Stimulated activated CD4-positive, alpha-beta T cell treated with anti-CD3 and anti-CD28 coated beads, Interleukin-4, amount 100 ng/mL, for 1 hour (primary cell): ENCODE results near the gene PCDHGB6.
"Not testable (repeated sequence)": the region's sequence is repeated elsewhere in the genome, so short reads cannot be mapped to it uniquely, and the experiment has no call there.

Source experiments
- DNase-seq: peaks from one replicate; pipeline ENCODE4 v3.0.0-alpha.2; 2020

The PCDHGB6 gene

GRCh38 chr5:141407790-141408505 is at the start of gene PCDHGB6:
Gene PCDHGB6 (plus strand): TSS chr5:141408021. CDS start chr5:141408203, 182 bp downstream.
- DNase-seq = peak; percentile 50

- no peak for DNase-seq
These were observed 47.9 kb upstream of the PCDHGB6 start, which contains the start of gene PCDHGB2 for GRCh38 chr5:141359790-141360426. Gene PCDHGB2 (plus strand): TSS chr5:141359994. CDS start chr5:141360136, 142 bp downstream.

- no peak for DNase-seq
These were observed 47.1 kb upstream of the PCDHGB6 start for GRCh38 chr5:141360685-141361084.

- no peak for DNase-seq
These were observed 45.1 kb upstream of the PCDHGB6 start for GRCh38 chr5:141362719-141363118.

GRCh38 chr5:141363952-141364660 is 43.7 kb upstream of the PCDHGB6 start, which contains the start of gene PCDHGA5:
Gene PCDHGA5 (plus strand): TSS chr5:141364162. CDS start chr5:141364331, 169 bp downstream.
- no peak for DNase-seq

GRCh38 chr5:141366016-141366896 is 41.6 kb upstream of the PCDHGB6 start:
- no peak for DNase-seq

DNA sequence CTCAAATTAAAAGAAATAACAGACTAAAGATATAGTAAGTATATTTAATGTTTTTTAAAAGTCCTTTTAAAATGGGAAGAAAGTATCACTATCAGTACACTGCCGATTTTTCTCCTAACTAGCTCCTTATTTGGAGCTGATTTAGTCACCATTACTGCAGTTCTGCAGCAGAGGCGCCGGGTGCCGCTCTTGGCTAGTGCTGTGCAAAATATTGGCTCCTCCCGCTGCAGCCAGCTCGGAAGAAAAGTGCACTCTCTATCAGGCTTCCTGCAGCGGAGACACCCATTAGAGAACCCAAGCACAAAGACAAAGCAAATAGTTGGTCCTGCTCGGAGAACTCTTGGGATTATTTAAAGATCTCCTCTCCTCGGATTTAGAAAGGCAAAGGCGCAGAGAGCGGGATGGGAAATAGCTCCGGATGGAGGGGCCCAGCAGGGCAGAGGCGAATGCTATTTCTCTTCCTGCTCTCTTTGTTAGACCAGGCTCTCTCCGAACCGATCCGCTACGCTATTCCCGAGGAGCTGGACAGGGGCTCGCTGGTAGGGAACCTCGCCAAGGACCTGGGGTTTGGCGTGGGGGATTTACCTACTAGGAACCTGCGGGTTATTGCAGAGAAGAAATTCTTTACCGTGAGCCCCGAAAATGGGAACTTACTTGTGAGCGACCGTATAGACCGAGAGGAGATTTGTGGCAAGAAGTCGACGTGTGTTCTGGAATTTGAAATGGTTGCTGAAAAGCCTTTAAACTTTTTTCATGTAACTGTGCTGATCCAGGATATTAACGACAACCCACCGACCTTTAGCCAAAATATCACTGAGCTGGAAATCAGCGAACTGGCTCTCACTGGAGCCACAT is 37.6 kb upstream of the PCDHGB6 start, which contains the start of gene PCDHGB3:
Gene PCDHGB3, plus strand, starts transcription at position 249 of the 855 bp plus-strand sequence. Its CDS starts 153 bp downstream, at position 402.
- DNase-seq = peak; percentile 36

DNA sequence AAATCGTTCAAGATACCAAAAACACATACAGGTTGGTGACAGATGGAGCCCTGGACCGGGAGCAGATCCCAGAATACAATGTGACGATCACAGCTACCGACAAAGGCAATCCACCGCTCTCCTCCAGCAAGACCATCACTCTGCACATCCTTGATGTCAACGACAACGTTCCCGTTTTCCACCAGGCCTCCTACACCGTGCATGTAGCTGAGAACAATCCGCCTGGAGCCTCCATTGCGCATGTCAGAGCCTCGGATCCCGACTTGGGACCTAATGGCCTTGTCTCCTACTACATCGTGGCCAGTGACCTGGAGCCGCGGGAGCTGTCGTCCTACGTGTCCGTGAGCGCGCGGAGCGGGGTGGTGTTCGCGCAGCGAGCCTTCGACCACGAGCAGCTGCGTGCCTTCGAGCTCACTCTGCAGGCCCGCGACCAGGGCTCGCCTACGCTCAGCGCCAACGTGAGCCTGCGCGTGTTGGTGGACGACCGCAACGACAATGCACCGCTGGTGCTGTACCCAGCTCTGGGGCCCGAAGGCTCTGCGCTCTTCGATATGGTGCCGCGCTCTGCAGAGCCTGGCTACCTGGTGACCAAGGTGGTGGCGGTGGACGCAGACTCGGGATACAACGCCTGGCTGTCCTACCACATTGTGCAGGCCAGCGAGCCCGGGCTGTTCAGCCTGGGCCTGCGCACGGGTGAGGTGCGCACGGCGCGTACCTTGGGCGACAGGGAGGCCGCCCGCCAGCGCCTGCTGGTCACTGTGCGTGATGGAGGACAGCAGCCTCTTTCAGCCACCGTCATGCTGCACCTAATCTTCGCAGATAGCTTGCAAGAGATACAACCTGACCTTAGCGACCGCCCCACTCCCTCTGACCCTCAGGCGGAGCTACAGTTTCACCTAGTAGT is 36.0 kb upstream of the PCDHGB6 start:
- DNase-seq = no peak

DNA sequence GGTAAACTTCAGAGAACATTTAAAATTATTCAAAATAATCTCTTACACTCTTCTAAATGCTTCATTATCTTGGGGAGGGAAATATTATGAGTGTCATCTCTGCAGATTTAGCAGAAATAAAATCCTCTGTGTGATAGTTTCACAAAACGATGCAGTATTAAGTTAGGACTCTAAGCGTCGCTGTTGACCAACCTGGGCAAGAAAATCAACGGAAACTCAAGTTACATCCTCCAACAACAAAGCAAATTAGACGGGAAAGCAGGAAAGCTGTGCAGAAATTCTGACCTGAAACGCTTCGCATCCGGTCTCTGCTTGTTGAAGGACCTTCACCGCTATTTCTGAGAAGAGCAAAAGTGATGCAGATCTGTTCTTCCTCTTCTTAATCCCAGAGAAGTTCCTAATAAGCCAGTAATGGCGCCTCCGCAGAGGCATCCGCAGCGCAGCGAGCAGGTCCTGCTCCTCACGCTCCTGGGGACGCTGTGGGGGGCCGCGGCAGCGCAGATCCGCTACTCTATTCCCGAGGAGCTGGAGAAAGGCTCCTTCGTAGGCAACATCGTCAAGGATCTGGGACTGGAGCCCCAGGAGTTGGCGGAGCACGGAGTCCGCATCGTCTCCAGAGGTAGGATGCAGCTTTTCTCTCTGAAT is 34.0 kb upstream of the PCDHGB6 start, which contains the start of gene PCDHGA6:
Gene PCDHGA6, plus strand, starts transcription at position 219 of the 645 bp plus-strand sequence. Its CDS starts 193 bp downstream, at position 412.
- no peak for DNase-seq

GRCh38 chr5:141374627-141375026 is 33.2 kb upstream of the PCDHGB6 start:
- DNase-seq = no peak

DNA sequence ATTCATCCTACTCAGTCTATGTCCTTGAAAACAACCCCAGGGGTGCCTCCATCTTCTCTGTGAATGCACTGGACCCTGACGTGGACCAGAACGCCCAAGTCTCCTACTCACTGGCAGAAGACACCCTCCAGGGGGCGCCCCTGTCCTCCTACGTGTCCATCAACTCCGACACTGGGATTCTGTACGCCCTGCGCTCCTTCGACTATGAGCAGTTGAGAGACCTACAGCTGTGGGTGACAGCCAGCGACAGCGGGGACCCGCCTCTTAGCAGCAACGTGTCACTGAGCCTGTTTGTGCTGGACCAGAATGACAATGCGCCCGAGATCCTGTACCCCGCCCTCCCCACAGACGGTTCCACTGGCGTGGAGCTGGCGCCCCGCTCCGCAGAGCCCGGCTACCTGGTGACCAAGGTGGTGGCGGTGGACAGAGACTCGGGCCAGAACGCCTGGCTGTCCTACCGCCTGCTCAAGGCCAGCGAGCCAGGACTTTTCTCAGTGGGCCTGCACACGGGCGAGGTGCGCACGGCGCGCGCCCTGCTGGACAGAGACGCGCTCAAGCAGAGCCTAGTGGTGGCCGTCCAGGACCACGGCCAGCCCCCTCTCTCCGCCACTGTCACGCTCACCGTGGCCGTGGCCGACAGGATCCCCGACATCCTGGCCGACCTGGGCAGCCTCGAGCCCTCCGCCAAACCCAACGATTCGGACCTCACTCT is 32.2 kb upstream of the PCDHGB6 start:
- not testable (repeated sequence) for DNase-seq

- DNase-seq = no peak
These were observed 25.1 kb upstream of the PCDHGB6 start, which contains the start of gene PCDHGA7 for GRCh38 chr5:141382469-141383294. Gene PCDHGA7 (plus strand): TSS chr5:141382742. CDS start chr5:141382900, 158 bp downstream.

DNA sequence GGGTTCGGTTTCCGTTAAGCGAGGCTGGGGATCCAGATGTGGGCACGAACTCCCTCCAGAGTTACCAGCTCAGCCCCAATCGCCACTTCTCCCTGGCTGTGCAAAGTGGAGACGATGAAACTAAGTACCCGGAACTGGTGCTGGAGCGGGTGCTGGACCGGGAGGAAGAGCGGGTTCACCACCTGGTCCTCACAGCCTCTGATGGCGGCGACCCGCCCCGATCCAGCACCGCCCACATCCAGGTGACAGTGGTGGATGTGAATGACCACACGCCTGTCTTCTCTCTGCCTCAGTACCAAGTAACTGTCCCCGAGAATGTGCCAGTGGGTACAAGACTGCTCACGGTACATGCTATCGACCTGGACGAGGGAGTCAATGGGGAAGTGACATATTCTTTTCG is 24.5 kb upstream of the PCDHGB6 start:
- DNase-seq = no peak

DNA sequence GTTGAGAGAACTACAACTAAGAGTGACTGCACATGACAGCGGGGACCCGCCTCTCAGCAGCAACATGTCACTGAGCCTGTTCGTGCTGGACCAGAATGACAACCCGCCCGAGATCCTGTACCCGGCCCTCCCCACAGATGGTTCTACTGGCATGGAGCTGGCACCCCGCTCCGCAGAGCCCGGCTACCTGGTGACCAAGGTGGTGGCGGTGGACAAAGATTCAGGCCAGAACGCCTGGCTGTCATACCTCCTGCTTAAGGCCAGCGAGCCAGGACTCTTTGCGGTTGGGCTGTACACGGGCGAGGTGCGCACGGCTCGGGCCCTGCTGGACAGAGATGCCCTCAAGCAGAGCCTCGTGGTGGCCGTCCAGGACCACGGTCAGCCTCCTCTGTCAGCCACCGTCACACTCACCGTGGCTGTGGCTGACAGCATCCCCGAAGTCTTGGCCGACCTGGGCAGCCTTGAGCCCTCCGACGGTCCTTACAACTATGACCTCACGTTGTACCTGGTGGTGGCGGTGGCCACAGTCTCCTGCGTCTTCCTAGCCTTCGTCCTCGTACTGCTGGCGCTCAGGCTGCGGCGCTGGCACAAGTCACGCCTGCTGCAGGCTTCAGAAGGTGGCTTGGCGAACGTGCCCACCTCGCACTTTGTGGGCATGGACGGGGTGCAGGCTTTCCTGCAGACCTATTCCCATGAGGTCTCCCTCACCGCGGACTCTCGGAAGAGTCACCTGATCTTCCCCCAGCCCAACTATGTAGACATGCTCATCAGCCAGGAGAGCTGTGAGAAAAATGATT is 23.2 kb upstream of the PCDHGB6 start:
- no peak for DNase-seq

GRCh38 chr5:141387557-141388311 is 20.1 kb upstream of the PCDHGB6 start, which contains the start of gene PCDHGB4:
Gene PCDHGB4 (plus strand): TSS chr5:141387698. CDS start chr5:141387885, 187 bp downstream.
- DNase-seq = peak; percentile 39

- DNase-seq = no peak
These were observed 19.2 kb upstream of the PCDHGB6 start for GRCh38 chr5:141388661-141389060.
